ENCODE results near the gene ALDH4A1.

ALDH4A1 gene, protein sequence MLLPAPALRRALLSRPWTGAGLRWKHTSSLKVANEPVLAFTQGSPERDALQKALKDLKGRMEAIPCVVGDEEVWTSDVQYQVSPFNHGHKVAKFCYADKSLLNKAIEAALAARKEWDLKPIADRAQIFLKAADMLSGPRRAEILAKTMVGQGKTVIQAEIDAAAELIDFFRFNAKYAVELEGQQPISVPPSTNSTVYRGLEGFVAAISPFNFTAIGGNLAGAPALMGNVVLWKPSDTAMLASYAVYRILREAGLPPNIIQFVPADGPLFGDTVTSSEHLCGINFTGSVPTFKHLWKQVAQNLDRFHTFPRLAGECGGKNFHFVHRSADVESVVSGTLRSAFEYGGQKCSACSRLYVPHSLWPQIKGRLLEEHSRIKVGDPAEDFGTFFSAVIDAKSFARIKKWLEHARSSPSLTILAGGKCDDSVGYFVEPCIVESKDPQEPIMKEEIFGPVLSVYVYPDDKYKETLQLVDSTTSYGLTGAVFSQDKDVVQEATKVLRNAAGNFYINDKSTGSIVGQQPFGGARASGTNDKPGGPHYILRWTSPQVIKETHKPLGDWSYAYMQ

DNA sequence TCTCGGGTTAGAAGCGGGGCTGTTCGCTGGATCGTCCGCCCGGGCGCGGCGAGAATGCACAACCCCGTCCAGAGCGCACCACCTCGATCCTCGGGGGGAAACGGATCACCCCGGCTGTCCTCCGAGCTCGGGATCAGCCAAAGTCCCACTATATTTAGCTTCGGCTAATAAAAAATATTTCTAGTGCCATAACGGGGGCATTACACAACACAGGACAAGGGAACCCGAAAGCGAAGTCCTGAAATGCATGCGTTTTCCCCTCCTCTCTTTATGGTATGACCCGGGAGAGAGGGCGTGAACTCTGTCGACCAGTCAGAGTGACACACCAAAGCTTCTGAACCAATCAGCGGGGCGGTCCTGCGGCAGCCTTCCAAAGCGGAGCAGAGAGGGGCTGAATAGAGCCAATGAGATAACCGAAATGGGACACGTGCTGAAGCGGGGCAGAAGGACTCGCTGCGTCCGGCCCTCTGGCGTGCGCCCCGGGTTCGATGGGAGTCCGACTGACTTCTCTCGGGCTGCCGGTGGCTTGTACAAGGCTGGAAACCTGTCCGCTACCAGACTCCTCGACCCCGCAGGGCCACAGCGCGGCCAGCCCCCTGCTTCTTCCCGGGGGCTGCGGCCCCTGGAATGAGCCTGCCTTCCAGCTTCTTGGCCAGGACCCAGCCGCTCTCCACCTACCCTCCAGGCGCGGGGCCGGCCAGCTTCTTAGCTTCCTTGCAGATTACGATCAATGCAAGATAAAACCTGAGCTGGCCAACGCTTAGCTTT is at the start of gene ALDH4A1:
TSS of gene ALDH4A1 (minus strand) at position 33 of the 768 bp plus-strand sequence. CDS start at position 1, 32 bp downstream.
- peak; percentile 99 for DNase-seq (ENCODE audit: low spot score)

DNA sequence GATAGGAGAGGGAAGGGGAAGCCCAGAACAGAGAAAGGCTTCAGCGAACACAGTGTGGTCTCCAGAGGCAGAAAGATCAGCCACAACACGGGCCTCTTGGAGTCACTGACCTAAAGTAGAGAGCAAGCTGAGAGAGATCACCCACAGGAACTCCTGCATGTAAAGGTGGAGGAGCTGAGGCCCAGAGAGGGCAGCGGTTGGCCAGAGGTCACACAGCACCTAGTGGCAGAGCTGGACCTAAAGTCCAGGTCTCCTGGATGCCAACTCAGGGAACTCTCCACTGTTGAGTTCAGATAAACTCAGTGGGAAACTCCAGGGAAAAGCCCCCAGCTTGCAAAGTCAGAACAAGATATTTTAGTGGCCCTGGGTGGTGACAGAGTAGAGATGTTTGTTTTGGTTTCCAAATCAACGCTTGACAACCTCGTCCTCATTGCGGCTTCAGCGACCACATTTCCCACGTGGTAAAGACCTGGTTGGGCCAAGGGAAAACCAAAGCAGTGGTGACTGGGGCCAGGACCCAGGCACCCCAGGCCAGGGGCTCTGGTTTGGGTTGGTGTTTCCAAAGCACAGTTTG is 49.5 kb upstream of the ALDH4A1 start:
- peak; percentile 43 for DNase-seq (ENCODE audit: low spot score)

DNA sequence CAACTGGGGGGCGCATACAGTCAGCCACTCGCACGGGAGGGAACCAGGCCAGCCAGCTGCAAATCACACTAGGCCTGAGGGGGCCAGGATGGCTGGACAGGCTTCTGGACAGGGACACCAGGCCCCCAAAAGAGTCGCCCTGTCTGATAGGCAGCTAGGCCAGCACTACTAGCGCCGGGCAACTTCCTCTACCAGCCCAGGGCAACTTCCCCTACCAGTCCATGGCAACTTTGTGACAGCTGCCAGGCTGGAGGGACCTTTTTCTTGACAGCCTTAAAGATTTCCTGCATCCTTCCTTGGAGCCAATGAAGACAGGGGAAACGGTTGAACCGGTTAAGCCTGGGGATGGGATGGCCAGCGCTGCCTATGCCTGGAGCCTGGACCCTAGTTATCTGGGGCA is 49.1 kb upstream of the ALDH4A1 start:
- no peak for DNase-seq (ENCODE audit: low spot score)

DNA sequence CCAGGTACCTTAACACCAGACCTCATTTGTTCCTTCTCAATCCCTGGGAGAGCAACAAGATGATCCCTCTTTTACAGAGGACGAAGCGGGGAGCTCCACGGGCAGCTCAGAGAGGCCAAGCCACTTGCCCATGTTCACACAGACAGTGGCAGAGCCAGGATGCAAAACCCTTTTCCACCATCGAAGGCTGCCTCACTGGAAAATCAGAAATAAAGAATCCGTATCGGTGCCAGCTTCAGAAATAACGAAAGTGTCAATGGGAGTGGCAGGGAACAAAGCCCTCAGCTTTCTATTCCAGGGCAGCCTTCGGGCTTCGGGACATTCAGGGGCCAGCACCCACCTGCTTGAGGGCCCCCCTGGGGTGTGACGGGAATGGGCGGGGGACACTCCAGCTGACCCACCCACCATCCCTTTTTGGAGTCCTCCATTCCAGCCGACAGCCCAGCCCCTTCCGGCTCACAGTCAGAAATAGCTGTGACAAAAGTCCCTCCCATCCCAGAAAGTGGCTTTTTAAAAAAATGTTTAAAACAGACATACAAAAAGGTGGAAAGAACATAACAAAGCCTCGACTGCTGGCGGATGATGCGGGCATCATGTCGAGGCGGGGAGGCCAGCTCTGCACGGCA is 48.2 kb upstream of the ALDH4A1 start:
- no peak for DNase-seq (ENCODE audit: low spot score)

DNA sequence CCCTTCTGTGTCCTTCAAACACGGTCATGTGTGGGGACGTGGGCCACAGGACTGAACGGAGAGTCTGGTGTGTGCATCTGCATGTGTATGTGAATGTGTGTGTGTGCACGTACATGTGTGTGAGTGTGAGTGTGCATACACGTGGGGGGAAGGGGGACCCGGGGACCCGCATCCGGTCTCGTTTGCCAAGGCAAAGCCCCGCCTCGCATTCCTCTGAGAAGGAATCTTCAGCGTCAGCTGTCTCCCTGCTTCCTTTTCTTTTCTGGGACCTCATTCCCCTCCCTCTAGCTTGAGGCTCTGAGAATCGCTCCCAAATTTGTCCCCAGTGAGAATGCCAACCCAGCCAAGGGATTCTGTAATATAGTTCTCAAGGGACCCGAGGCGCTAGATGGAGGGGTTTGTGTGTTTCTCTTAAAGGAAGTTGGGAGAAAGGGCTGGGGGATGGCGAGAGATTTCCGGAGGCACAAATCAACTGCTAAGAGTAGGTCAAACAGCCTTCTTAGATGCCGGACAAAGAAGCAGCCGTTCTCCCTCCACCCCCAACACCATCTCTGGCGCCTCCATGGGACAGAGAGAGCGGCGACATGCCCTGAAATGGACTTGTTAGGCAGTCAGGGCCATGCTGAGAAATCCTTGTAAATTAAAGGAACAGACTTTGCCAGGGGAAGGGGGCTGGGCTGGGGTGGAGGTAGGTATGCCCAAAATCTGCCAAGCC is 47.5 kb upstream of the ALDH4A1 start:
- peak; percentile 49 for DNase-seq (ENCODE audit: low spot score)

DNA sequence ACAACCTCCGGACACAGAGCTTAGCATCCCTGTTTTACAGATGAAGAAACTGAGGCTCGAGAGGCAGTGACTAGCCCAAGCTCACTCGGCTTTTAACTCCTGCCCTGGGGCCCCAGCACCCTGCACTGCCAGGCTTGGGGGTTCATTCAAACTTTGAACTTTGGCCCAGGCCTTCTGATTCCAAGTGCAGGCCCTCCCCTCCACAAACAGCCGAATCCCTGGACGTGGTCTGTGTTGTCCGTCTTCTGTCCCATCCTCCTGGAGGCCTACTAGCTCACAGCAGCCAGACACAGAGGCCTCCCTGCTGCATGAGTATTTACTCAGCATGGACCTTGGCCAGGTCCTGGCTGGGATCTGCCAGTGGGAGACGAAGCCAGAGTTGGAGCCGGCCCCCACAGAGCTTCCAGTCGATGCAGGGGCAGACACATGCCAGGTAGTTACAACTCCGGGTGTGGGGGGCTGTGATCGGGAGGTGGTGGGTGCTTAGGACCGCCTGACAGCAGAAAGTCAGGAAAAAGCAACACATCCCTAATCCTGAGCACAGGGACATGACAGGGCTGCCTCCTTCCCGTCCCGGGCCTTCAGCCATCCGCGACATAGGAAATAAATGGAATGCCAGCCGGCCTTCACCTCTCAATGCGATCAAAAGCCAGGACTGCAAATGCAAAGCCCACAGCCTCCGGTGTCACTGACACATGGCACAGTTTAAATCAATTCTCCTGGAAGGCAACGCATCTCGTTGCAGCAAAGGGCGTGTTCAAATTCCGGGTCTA is 46.7 kb upstream of the ALDH4A1 start:
- DNase-seq (ENCODE audit: low spot score) = peak; percentile 85

DNA sequence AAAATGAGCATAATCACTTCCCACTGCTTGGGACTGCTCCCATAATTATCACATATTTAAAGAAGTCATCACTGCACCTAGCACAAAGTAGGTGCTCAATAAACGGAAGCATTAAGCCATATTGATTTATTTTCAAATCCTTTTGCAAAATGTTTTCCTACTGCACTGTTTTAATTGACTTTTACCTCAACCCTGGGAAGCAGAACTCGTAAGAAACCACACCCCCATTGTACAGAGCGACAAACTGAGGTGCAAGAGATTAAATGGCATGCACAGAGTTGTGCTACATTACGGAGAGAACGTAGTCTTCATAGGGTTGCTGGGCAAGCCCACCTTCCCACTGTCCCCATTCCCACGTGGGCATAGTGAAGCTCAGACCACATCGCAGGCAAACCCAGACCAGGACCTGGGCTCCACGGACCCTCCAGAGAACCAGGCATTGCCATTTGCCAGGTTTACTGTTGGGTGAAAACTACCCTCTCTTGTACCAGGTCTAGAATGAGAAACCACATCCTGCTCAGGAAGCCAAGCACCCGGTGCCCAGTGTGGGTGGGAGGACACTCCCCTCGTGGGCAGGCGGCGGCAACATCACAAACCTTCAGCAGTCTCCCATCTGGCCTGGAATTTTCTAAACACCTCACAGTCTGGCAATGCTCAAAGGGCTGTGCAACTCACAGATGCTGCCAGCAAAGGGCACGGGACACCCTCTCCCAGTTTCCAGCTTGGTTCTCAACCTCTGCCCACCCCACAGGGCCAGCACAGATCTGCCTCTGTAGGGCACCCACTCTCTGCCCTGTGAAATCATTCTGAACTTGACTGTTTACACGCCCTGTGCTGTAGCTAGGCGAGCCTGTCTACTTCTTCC is 45.9 kb upstream of the ALDH4A1 start:
- no peak for DNase-seq (ENCODE audit: low spot score)

DNA sequence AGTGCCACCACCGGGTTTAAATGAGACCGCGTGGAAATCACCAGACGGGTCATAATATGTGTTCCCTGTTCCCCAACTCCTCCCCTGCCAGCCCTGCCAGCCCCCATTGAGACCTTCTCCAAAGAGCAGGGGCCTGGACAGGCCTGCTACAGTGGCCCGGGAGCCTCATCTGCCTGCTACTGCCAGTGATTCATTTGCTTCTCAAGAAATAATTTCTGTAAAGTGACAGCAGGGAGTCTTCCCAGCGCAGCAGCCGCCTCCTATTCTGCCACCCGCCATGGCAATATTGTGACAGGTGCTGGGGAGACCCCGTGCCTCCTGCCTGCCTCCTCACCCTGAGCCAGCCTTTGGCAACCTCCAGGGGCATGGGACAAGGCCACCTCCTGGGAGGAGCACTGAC is 45.2 kb upstream of the ALDH4A1 start:
- DNase-seq (ENCODE audit: low spot score) = no peak

DNA sequence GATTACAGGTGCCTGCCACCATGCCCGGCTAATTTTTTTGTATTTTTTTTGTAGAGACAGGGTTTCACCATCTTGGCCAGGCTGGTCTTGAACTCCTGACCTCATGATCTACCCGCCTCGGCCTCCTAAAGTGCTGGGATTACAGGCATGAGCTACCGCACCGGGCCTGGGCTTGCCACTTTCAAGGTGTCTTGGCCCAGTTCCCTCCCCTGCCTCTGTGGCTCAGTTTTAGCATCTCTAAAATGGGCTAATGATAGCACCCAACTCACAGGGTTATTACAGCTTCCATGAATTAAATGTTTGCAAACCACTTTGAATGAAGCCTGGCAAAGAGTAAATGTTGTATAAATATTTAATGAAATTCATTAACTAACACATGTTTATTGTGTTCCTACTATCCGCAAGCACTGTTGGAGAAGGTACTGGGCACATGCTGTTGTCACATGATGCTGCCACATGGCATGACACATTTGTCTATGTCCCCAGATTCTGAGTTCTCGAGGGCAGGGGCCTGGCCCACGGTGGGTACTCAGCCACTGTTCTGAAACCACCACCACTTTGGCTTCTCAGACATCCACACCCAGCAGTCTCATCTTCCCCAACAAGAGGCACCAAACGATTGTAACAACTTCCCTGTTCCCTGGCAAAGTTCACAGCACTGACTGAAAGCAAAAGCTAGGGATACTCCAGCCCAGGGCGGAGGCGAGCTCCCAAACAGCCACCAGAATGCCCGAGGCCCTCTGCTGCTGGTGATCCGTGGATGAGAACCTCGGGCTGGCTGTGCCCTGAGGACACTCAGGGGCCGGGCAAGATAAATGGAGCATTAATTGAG is 44.4 kb upstream of the ALDH4A1 start:
- no peak for DNase-seq (ENCODE audit: low spot score)

DNA sequence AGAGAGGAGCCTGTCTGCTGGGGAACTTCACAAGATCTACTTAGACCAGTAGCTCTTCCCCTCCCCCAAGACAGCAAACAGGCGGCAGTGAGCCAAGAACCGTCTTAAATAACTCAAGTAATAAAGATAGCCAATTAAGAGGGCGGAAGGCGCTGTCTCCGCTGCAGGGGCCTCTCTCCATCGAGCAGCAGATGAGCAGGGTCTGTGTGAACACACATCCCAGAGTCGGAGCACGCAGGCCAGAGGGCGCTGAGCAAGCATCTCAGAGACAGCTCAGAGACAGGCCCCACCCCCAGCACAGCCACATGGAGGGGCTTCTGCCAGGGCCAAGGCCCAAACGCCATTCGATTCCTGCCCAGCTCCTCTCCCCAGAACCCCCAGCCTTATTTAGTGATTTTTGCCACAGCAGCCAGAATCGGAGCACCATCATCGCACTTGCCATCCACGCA is 43.1 kb upstream of the ALDH4A1 start:
- no peak for DNase-seq (ENCODE audit: low spot score)

DNA sequence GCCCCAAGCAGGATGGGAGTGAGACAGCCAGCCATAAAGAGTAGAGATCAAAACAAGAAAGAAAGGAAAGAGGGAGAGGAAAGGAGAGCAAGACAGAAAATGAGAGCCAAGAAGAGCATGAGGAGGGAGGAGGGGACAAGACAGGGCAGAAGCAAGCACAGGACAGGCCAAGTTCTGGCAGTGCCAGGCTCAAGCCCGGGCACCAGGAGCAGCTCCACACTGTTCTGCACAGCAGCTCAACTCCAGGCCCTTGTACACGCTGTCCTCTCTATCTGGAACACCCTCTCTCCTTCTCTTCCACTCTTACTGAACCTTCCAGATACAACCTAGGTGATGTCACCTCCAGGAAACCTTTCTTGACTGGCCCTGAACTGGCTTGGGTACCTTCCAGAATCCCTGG is 42.5 kb upstream of the ALDH4A1 start:
- DNase-seq (ENCODE audit: low spot score) = no peak

DNA sequence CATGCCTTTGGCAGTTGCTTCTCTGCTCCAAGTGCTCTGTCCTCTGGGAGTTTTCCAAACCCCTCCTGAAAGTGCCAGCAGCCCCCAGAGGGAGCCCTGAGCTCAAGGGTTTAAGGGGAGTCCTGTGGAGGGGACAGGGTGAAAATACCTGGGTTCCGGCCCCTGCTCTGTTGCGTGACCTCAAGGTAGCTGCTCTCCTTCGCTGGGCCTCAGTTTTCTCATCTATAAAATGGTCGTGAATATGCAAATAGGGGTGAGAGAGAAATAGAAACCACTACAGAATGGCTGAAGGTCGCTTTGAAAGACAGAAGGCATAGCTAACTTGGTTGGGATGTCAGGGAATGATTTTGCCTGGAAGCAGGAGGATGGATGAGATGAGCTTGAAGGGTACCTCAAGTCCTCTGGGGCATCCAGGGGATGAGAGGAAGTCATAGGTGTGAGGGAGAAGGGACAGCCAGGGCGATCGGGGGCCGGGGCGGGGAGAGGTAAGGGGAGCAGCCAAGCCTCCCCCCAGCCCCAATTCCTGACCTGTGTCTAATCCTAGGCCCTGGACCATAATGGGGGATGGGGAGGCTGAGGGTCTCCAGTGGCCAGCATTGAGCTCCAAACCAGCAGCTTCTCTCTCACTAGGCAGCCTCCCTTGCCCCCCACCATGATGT is 41.7 kb upstream of the ALDH4A1 start:
- DNase-seq (ENCODE audit: low spot score) = no peak

DNA sequence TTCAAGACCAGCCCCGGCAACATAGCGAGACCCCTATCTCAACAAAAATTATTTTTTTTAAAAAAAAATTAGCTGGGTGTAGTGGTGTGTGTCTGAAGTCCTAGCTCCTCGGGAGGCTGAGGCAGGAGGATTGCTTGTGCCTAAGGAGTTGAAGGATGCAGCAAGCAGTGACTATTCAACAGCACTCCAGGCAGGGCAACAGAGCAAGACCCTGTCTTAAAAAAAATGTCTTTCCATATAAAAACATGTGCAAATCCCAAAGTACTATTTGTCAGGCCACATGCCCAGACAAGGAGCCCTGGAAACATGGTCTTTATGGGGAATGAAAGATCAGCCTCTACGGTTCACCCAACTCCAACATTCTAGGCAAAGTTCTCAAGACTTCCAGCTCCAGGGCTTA is 40.8 kb upstream of the ALDH4A1 start:
- no peak for DNase-seq (ENCODE audit: low spot score)

DNA sequence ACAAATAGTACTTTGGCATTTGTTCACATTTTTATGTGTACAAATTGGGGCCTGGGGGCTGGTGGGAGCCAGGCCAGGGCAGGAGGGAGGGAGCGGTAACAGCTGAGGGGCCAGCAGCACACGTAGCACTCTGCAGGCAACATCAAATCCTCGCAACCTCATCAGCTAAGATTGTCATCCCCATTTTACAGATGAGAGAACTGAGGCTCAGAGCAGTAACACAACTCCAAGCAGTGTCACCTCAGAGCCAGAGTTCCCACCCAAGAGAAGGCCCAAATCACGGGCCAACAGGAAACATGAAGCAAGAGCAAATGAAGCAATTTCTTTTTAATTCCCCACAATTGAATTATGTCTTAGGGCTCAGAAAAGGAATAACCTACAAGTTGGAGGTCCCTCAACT is 40.0 kb upstream of the ALDH4A1 start:
- no peak for DNase-seq (ENCODE audit: low spot score)

DNA sequence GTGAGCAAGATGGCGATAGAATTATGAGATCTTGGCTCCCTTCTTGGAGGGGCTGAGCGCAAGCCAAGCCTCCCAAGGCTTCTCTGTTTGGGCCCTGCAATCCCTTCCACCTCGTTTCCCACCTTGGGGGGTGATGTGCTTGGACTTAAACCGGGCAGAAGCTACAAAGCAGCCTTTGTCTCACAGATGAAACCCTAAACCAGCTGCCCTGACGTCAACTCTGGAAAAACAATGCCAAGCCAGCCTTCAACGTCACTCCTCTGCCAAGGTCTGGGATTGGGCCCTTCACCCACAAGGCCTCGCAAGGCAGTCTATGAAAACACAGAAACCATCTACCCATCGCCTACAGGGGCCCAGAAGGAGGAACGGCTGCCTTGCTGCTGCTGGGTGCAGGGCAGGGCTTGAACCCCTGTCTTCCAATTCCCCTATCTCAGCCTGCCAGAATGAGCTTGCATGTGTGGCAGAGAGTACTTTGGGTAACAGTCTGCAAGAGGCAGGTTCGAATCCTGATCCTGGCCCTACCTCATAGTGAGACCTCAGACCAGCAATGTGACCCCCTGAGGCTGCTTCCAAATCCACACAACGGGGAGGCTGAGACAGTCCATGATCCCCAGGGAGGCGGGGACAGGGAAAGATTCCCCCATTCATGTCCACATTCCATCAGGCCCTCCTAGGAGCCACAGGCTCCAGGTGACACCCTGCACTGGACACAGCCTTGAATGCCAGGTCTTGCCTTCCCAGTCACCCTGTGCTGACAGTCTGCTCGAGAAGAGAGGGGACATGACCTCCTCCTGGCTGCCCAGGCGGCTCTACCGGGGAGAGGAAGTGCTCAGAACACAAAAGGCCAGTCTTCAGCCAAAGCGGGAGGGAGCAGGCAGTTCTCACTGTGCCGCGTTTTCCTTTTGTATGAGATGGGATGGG is 39.1 kb upstream of the ALDH4A1 start:
- no peak for DNase-seq (ENCODE audit: low spot score)

DNA sequence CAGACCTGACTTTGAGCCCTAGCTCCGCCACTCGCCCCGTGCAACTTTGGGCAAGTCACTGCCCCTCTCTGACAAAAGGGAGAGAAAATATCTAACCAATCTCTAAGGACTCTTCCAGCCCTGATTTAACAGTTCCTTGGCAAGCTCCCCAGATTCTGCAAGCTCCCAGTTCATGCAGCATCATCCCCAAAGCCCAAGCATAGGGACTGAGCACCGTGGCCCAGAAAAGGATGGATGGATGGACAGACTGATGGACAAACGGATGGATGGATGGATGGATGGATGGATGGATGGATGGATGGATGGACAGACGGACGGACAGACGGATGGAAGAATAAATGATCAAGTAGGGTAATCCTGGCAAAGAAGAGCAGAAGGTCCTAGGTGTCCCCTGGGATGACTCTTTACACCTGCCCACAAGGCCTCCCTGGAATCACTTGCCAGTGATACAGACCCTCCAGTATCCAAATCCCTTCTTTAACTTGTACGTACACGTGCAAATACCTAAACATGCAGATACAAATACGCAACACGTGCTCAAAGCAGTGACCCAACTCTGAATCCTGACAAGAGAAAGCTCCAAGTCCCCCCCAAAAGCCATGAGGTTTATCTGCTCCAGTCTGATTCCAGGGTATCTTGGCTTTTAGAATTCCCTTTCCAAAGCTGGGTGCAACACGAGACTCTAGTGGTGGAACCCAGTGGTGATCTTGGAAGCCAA is 38.1 kb upstream of the ALDH4A1 start:
- DNase-seq (ENCODE audit: low spot score) = no peak
